SHP77 (cell line): ENCODE results near the gene MYRIP.
A peak's percentile ranks its signal among the peaks of the same experiment; 100 is the strongest.

Experiments used
- DNase-seq, 2 experiments: peaks; one replicate each; lab custom pipeline; 2025; lab: John Stamatoyannopoulos, UW

Gene MYRIP

GRCh38 chr3:40190056-40190455 is 380.6 kb downstream of the MYRIP start:
- DNase-seq, result no peak

- no peak for DNase-seq
Measured at GRCh38 chr3:40191251-40191650, 381.8 kb downstream of the MYRIP start.

GRCh38 chr3:40191850-40192448 is 382.5 kb downstream of the MYRIP start:
- DNase-seq, result peak in 1 of 2 experiments; percentile 20

- no peak for DNase-seq
Measured at GRCh38 chr3:40192628-40193027, 383.2 kb downstream of the MYRIP start.

- no peak for DNase-seq
Measured at GRCh38 chr3:40196966-40197365, 387.6 kb downstream of the MYRIP start.

GRCh38 chr3:40200692-40201316 is 391.4 kb downstream of the MYRIP start:
- no peak for DNase-seq

- DNase-seq, result no peak
Measured at GRCh38 chr3:40201770-40202169, 392.4 kb downstream of the MYRIP start.

- no peak for DNase-seq
Measured at GRCh38 chr3:40206522-40206921, 397.1 kb downstream of the MYRIP start.

- DNase-seq, result no peak
Measured at GRCh38 chr3:40207796-40208195, 398.4 kb downstream of the MYRIP start.

GRCh38 chr3:40208251-40208650 is 398.8 kb downstream of the MYRIP start:
- no peak for DNase-seq

- no peak for DNase-seq
Measured at GRCh38 chr3:40211579-40211978, 402.2 kb downstream of the MYRIP start.

GRCh38 chr3:40213556-40213955 is 404.1 kb downstream of the MYRIP start:
- DNase-seq, result no peak

GRCh38 chr3:40215015-40215414 is 405.6 kb downstream of the MYRIP start:
- DNase-seq, result no peak

- DNase-seq, result no peak
Measured at GRCh38 chr3:40216471-40216870, 407.1 kb downstream of the MYRIP start.

- no peak for DNase-seq
Measured at GRCh38 chr3:40223856-40224255, 414.4 kb downstream of the MYRIP start.

GRCh38 chr3:40224796-40225515 is 415.5 kb downstream of the MYRIP start:
- DNase-seq, result no peak

- DNase-seq, result no peak
Measured at GRCh38 chr3:40226636-40227035, 417.2 kb downstream of the MYRIP start.

- no peak for DNase-seq
Measured at GRCh38 chr3:40228792-40229350, 419.5 kb downstream of the MYRIP start.

- no peak for DNase-seq
Measured at GRCh38 chr3:40229386-40229785, 420.0 kb downstream of the MYRIP start.

GRCh38 chr3:40229963-40230362 is 420.6 kb downstream of the MYRIP start:
- no peak for DNase-seq

GRCh38 chr3:40230382-40230781 is 421.0 kb downstream of the MYRIP start:
- DNase-seq, result no peak

GRCh38 chr3:40232626-40233025 is 423.2 kb downstream of the MYRIP start:
- DNase-seq, result no peak

GRCh38 chr3:40237159-40237558 is 427.8 kb downstream of the MYRIP start:
- no peak for DNase-seq
